Measurements from ENCODE around the gene KRTAP5-11.
A peak's percentile ranks its signal among the peaks of the same experiment; 100 is the strongest.
"Not testable (repeated sequence)": the region's sequence is repeated elsewhere in the genome, so short reads cannot be mapped to it uniquely, and the experiment has no call there.

KRTAP5-11 gene

GRCh38 chr11:71580057-71581003 lies 2.3 kb downstream of the KRTAP5-11 start:
- peak; percentile 70 for DNase-seq (ENCODE audit: low spot score)

DNA sequence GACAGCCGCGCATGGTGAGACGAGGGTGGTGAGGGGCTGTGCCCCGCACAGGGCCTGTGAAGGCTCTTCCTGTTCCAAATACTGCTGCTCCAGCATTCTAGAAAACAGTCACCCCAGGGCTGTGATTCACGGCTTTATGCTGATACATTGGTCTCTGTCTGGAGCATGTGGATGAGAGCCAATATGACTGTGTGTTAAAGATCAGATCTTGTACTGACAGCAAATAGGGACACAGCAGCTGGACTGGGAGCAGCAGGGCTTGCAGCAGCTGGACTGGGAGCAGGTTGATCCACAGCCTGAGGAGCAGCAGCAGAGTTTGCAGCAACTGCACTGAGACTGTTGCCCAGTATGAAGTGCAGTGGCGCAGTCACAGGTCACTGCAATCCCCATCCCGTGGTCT lies 3.2 kb downstream of the KRTAP5-11 start:
- DNase-seq (ENCODE audit: low spot score) = not testable (repeated sequence)

DNA sequence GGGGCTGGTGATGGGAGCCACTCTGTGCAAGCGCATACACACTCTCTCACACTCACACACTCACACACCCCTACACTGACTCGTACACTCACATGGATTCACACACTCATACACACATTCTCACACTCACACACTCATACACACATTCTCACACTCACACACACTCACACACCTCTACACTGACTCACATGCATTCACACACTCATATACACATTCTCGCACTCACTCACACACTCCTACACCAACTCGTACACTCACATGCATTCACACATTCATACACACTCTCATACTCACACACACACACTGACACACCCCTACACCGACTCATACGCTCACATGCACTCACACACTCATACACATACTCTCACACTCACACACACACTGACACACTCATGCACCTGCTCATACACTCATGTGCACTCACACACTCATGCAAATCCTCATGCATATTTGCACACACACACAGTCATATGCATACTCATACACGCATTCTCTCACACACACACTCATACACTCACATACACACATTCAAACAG lies 5.1 kb downstream of the KRTAP5-11 start:
- DNase-seq (ENCODE audit: low spot score) = no peak

- DNase-seq (ENCODE audit: low spot score) = not testable (repeated sequence)
Observed at GRCh38 chr11:71576688-71577465, 5.8 kb downstream of the KRTAP5-11 start.

DNA sequence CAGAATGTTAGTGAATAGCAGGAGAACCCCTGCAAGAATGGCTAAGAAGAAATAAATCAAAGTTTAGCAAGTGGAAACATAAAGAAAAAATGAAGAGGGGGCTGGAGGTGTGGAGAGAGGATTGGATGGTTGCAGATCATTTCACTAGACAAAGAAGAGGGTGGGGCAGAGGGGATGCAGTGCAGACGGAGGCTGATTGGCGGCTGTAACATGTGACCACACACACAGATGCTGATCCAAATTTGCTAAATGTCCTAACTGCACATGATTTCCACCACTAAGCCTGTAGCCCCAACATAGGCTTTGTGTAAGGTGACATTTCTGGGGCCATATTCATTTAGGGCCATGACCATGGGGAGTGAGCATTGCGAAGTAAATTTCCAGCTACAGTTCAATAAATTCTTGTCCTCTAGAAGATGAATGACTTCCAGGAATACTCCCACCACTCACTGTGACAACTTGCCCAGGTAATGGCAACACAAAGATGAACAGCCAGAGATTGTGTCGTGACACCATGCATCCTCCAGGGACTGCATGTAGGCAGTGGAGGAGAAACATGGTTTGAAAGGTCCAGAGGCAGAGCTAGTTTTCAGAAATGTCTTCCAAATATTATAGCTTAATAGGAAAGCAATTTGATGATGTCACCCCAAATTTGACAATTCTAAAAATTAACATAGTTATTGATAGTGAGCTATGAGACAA lies 6.8 kb downstream of the KRTAP5-11 start:
- DNase-seq (ENCODE audit: low spot score) = no peak

GRCh38 chr11:71574418-71574817 lies 8.3 kb downstream of the KRTAP5-11 start:
- no peak for DNase-seq (ENCODE audit: low spot score)

DNA sequence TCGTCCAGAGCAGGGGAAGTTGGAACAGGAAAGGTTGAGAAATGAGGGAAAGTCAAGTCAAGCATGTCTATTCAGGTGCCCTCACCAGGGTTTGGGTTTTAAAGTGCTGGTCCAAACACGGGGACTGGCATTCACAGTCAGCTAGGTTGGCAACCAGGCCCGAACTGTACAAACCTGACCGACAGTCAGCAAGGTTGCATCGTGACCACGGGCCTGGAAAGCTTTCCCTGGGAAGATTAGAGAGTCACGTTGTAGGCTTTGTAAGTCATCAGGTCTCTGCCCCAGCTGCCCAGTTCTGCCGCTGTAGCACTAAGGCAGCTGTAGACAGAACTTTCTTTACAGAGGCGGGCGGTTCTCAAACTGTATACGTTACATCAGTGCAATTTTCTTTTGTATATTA lies 9.9 kb downstream of the KRTAP5-11 start:
- no peak for DNase-seq (ENCODE audit: low spot score)

- not testable (repeated sequence) for DNase-seq (ENCODE audit: low spot score)
Observed at GRCh38 chr11:71571101-71571850, 11.4 kb downstream of the KRTAP5-11 start.

- DNase-seq (ENCODE audit: low spot score) = no peak
Observed at GRCh38 chr11:71568704-71569349, 13.8 kb downstream of the KRTAP5-11 start.

- DNase-seq (ENCODE audit: low spot score) = not testable (repeated sequence)
Observed at GRCh38 chr11:71567633-71568032, 15.0 kb downstream of the KRTAP5-11 start.

DNA sequence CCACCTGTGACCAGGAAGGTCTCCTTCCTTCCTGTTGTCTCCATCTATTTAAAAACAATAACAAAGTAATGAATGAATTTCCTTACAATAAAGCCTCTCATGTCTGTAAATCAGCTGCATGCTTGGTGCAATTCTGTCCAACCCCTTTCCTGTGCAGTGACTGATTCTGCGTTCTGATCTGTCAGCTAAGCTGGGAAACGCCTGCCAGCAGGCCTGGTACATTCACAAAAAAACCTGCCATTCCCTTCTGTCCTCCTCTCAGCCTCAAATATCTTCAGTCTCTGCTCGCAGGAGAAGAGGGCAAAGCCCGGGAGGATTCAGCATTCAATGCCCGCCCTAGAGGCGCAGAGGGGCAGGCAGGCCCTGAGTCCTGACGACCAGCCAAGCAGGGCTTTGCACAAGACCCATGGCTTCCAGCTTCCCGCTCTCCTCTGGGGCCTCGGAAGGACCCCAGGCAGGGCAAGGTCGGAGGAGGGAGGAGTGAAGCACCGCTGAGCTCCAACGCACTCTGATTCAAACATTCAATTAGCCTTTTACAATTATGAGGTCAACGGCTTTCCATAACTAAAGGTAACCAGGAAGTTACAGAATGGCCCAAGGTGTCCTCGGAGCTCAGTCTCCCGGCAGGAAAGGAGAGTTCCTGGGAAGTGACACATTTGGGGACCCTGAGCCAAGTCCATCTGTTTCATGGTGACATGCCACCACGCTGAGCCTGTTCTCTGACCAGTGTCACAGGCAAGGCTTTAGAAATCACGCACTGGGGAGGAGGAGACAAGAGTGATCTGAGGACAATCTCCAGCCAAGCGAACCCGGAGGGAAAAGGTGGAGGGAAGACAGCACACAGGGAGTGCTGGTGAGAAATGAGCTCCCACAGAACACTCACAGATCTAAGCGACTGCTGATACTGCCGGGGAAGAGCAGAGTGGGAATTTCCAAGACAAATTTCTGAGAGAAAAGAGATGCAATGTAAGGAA lies 15.8 kb downstream of the KRTAP5-11 start:
- DNase-seq (ENCODE audit: low spot score) = peak; percentile 57

- no peak for DNase-seq (ENCODE audit: low spot score)
Observed at GRCh38 chr11:71566081-71566620, 16.5 kb downstream of the KRTAP5-11 start.

- no peak for DNase-seq (ENCODE audit: low spot score)
Observed at GRCh38 chr11:71565263-71565662, 17.4 kb downstream of the KRTAP5-11 start, which contains the start of gene KRTAP5-10. KRTAP5-10 (plus strand) TSS chr11:71565563; CDS start chr11:71565588, 25 bp downstream.

DNA sequence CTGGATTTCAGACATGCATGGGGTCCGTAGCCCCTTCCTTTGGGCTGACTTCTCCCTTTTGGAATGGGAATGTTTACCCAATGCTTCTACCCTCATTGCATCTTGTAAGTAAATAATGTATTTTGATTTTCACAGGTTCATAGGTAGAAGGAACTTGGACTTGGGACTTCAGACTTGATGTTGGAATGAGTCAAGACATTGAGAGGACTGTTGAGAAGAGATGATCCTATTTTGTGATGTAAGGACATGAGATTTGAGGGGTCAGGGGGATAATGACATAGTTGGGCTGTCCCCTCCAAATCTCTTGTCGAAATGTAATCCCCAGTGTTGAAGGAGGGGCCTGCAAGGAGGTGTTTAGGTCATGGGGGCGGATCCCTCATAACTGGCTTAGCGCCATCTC lies 18.2 kb downstream of the KRTAP5-11 start:
- DNase-seq (ENCODE audit: low spot score) = no peak

DNA sequence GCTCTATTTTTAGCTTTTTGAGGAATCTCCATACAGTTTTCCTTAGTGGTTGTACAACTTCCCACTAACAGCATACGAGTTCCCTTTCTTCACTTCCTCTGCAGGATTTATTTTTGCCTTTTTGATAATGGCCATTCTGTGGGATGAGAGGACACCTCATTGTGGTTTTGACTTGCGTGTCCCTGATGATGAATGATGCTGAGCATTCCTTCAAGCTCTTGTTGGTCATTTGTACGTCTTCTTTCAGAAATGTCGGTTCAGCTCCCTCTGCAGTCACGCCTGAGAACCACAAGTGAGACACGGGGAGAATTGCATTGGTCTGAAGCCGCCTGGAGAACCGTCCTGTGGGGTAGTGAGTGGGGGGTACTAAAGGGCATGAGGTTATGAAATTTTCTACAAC lies 19.3 kb downstream of the KRTAP5-11 start:
- peak; percentile 27 for DNase-seq (ENCODE audit: low spot score)

DNA sequence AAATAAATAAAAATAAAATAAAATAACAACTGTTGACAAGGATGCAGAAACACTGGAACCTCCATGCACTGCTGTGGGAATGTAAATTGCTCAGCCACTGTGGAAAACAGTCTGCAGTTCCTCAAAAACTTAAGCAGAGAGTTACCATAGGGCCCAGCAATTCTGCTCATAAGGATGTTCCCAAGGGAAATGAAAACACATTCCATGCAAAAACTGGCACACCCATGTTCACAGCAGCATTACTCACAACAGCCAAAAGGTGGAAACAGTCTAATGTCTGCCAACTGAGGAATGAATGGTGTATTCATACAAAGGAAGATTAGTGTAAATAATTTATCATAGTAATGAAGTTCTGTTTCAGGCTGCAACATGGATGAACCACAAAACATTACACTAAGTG lies 20.6 kb downstream of the KRTAP5-11 start:
- DNase-seq (ENCODE audit: low spot score) = no peak

GRCh38 chr11:71558996-71559395 lies 23.7 kb downstream of the KRTAP5-11 start:
- DNase-seq (ENCODE audit: low spot score) = no peak

DNA sequence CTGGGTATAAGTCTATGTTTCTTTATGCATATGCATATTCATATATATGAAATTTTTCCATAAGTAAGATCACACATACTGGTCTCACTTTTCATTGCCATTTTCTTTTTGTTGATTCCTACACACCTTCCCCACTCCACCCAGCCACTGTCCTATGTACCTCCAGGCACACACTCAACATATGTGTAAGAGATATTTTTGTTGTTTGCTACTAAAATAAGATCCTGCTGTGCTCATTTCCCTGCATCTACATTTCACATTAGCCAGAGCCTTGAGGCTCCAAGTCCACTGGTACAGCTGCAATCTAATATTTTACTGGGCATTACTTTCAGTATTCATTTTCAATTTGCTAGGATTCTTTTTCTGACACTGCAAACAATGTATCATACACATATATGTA lies 25.4 kb downstream of the KRTAP5-11 start:
- no peak for DNase-seq (ENCODE audit: low spot score)

DNA sequence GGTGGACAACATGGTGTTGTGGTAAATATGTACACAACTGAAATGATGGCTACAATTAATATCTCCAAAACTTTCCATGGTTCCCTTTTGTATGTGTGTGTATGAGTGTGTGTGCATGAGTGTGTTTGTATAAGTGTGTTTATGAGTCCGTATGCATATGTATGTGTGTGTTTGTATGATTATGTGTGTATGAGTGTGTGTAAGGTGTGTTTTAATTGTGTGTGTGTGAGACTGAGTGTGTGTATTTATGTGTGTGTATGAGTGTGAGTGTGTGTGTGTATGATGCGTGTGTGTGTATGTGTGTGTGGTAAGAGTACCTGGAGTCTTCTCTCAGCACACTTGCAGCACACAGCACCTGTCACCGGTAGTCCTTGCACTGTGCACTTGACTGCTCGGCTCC lies 26.7 kb downstream of the KRTAP5-11 start:
- no peak for DNase-seq (ENCODE audit: low spot score)

Data from cerebellar cortex (tissue), 1 donor.